WTC11 (cell line): Measurements from ENCODE around the gene NRDC. TPM values are rescaled to one million over a fixed set of nuclear protein-coding genes. Genes with fewer than 3 reads are reported as not detected.

ENCODE experiments used
- ATAC-seq: fragments of 200-7000 bp; cut with Tn5 transposase; 2 replicates; pipeline ENCODE4 v1.10.0; 2021; ENCODE audit warnings: mild to moderate bottlenecking, moderate library complexity
- CTCF ChIA-PET: fragments of 300-600 bp; sonication (Branson Sonifier 250); formaldehyde crosslinking; loops from one replicate; lab custom pipeline; 2021; ENCODE audit warnings: antibody characterized with exemption; lab: Charles Lee
- POLR2A ChIA-PET: fragments of 350-600 bp; sonication (Branson Sonifier 250); formaldehyde crosslinking; loops from one replicate; lab custom pipeline; 2021; ENCODE audit warnings: antibody characterized with exemption; lab: Charles Lee
- DNase-seq: peaks from one replicate; pipeline ENCODE4 v3.0.0; 2021; ENCODE audit warnings: low spot score
- H3K27ac Mint-ChIP-seq: 2 replicates; pipeline ENCODE4 v1.8.0; 2021; ENCODE audit warnings: mixed read lengths
- H3K27me3 Mint-ChIP-seq: 2 replicates; pipeline ENCODE4 v1.8.0; 2021; ENCODE audit warnings: low read depth, mild to moderate bottlenecking, moderate library complexity, mixed read lengths
- H3K36me3 Mint-ChIP-seq: 2 replicates; pipeline ENCODE4 v1.8.0; 2021; ENCODE audit warnings: mixed read lengths
- H3K4me1 Mint-ChIP-seq: 2 replicates; pipeline ENCODE4 v1.8.0; 2022; ENCODE audit warnings: mixed read lengths
- H3K4me3 Mint-ChIP-seq: 2 replicates; pipeline ENCODE4 v1.8.0; 2021; ENCODE audit warnings: mild to moderate bottlenecking, moderate library complexity, mixed read lengths
- H3K9me3 Mint-ChIP-seq: 2 replicates; pipeline ENCODE4 v1.8.0; 2021; ENCODE audit warnings: mixed read lengths
- CBFB ChIP-seq: sonication (generic); formaldehyde crosslinking; IDR thresholded peaks from 2 replicates; pipeline ENCODE4 v1.8.1; 2022; ENCODE audit warnings: mild to moderate bottlenecking, low read depth, missing genetic modification reagents
- CREB1 ChIP-seq: sonication (generic); formaldehyde crosslinking; IDR thresholded peaks from 2 replicates; pipeline ENCODE4 v1.8.0; 2023; ENCODE audit warnings: mild to moderate bottlenecking, missing genetic modification reagents
- ESRRA ChIP-seq: sonication (generic); formaldehyde crosslinking; IDR thresholded peaks from 2 replicates; pipeline ENCODE4 v1.8.1; 2022; ENCODE audit warnings: mild to moderate bottlenecking, missing genetic modification reagents, borderline replicate concordance
- GABPB1 ChIP-seq: sonication (generic); formaldehyde crosslinking; IDR thresholded peaks from 2 replicates; pipeline ENCODE4 v1.8.1; 2023; ENCODE audit warnings: mild to moderate bottlenecking, missing genetic modification reagents
- KAT7 ChIP-seq: sonication (generic); formaldehyde crosslinking; IDR thresholded peaks from 2 replicates; pipeline ENCODE4 v1.8.1; 2023; ENCODE audit warnings: missing genetic modification reagents, mild to moderate bottlenecking, borderline replicate concordance
- NR1H2 ChIP-seq: sonication (generic); formaldehyde crosslinking; IDR thresholded peaks from 2 replicates; pipeline ENCODE4 v1.9.0; 2021; ENCODE audit warnings: mild to moderate bottlenecking, moderate library complexity, missing genetic modification reagents
- SMAD4 ChIP-seq: sonication (generic); formaldehyde crosslinking; IDR thresholded peaks from 2 replicates; pipeline ENCODE4 v1.8.0; 2022; ENCODE audit warnings: mild to moderate bottlenecking, missing genetic modification reagents
- TEAD4 ChIP-seq: sonication (generic); formaldehyde crosslinking; IDR thresholded peaks from 2 replicates; pipeline ENCODE4 v1.8.0; 2022; ENCODE audit warnings: mild to moderate bottlenecking, missing genetic modification reagents
- ZNF396 ChIP-seq: fragments of 250-450 bp; sonication (Bioruptor Pico); IDR thresholded peaks from 2 replicates; pipeline ENCODE4 v1.8.0; 2021; ENCODE audit warnings: mild to moderate bottlenecking, moderate library complexity, borderline replicate concordance
- ZNF423 ChIP-seq: fragments of 250-450 bp; sonication (Bioruptor Pico); IDR thresholded peaks from 2 replicates; pipeline ENCODE4 v2.1.2; 2022; ENCODE audit warnings: mild to moderate bottlenecking, moderate library complexity
- total RNA-seq: library from RNA; stranded (reverse); gene quantifications from 3 replicates; pipeline ENCODE4 v1.2.3, GENCODE V29; 2021
- TF ChIP-seq, protein P1 (sequence below): fragments of 250-450 bp; sonication (Bioruptor Pico); IDR thresholded peaks from 2 replicates; pipeline ENCODE4 v1.9.0; 2021; ENCODE audit warnings: mild to moderate bottlenecking
- TF ChIP-seq, protein P2 (sequence below): fragments of 250-450 bp; sonication (Bioruptor Pico); IDR thresholded peaks from 2 replicates; pipeline ENCODE4 v1.9.0; 2021; ENCODE audit warnings: moderate library complexity, mild to moderate bottlenecking, inconsistent platforms, borderline replicate concordance
- TF ChIP-seq, protein P3 (sequence below): sonication (generic); formaldehyde crosslinking; IDR thresholded peaks from 2 replicates; pipeline ENCODE4 v1.8.0; 2022; ENCODE audit warnings: mild to moderate bottlenecking, missing genetic modification reagents
- TF ChIP-seq, protein P4 (sequence below): fragments of 250-450 bp; sonication (Bioruptor Pico); IDR thresholded peaks from 2 replicates; pipeline ENCODE4 v1.9.0; 2021; ENCODE audit warnings: mild to moderate bottlenecking
- TF ChIP-seq, protein P5 (sequence below): sonication (generic); formaldehyde crosslinking; IDR thresholded peaks from 2 replicates; pipeline ENCODE4 v1.8.0; 2022; ENCODE audit warnings: missing genetic modification reagents
- TF ChIP-seq, protein P6 (sequence below): sonication (generic); formaldehyde crosslinking; IDR thresholded peaks from 2 replicates; pipeline ENCODE4 v1.8.1; 2023; ENCODE audit warnings: mild to moderate bottlenecking, missing genetic modification reagents
- TF ChIP-seq, protein P7 (sequence below): fragments of 250-450 bp; sonication (Bioruptor Pico); conservative IDR thresholded peaks from 2 replicates; pipeline ENCODE4 v1.9.0; 2021; ENCODE audit warnings: mild to moderate bottlenecking

The NRDC gene
- total RNA-seq, 1 experiment from 2014 or later = 201 TPM

DNA sequence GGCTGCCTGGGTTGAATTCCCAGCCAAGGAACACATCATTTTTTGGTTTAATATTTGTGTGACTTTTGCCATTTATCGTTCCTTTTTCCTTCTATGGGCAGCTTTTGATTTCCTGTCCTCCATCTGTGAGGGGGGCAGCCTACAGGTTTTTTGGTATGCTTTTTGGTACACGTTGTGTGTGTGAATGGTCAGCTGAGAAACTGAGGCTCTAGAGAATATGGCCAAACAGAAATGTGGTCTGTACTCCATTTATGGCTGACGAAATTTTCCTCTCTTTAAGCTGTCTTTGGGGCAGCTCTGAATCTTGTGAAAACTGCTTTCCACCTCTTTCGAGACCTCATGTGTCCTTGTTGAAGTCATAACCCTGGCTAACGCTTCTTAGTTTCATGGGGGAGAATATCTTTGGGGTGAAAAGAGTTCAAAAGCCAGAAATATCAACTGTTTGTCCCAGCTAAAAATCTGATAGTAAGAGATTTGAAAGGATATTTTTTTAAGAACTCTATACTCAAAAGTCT, 26.6 kb downstream of the NRDC start:
- H3K4me3 Mint-ChIP-seq = no peak overlapping the region
- no peak for ATAC-seq
- H3K4me1 Mint-ChIP-seq = peaks cover 8% of the 10 kb centered on the region
- CTCF ChIA-PET = no interaction called here
- DNase-seq = no peak
- H3K36me3 Mint-ChIP-seq = peaks cover 21% of the 10 kb centered on the region
- peaks cover 4% of the 10 kb centered on the region for H3K9me3 Mint-ChIP-seq
- H3K27me3 Mint-ChIP-seq = no peaks in the 10 kb centered on the region
- TF ChIP-seq ZNF423 (CRISPR knock-in tag) (no peak), NR1H2 (CRISPR knock-in tag) (no peak), ESRRA (CRISPR knock-in tag) (no peak), GABPB1 (CRISPR knock-in tag) (no peak), TEAD4 (no peak), CBFB (CRISPR knock-in tag) (no peak), ZNF396 (CRISPR knock-in tag) (no peak), CREB1 (CRISPR knock-in tag) (no peak), KAT7 (CRISPR knock-in tag) (no peak), SMAD4 (CRISPR knock-in tag) (no peak)
- TF ChIP-seq, protein P1, sequence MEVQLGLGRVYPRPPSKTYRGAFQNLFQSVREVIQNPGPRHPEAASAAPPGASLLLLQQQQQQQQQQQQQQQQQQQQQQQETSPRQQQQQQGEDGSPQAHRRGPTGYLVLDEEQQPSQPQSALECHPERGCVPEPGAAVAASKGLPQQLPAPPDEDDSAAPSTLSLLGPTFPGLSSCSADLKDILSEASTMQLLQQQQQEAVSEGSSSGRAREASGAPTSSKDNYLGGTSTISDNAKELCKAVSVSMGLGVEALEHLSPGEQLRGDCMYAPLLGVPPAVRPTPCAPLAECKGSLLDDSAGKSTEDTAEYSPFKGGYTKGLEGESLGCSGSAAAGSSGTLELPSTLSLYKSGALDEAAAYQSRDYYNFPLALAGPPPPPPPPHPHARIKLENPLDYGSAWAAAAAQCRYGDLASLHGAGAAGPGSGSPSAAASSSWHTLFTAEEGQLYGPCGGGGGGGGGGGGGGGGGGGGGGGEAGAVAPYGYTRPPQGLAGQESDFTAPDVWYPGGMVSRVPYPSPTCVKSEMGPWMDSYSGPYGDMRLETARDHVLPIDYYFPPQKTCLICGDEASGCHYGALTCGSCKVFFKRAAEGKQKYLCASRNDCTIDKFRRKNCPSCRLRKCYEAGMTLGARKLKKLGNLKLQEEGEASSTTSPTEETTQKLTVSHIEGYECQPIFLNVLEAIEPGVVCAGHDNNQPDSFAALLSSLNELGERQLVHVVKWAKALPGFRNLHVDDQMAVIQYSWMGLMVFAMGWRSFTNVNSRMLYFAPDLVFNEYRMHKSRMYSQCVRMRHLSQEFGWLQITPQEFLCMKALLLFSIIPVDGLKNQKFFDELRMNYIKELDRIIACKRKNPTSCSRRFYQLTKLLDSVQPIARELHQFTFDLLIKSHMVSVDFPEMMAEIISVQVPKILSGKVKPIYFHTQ = no peak
- TF ChIP-seq, protein P2, sequence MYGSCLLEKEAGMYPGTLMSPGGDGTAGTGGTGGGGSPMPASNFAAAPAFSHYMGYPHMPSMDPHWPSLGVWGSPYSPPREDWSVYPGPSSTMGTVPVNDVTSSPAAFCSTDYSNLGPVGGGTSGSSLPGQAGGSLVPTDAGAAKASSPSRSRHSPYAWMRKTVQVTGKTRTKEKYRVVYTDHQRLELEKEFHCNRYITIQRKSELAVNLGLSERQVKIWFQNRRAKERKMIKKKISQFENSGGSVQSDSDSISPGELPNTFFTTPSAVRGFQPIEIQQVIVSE (CRISPR knock-in tag) = no peak
- TF ChIP-seq, protein P3, sequence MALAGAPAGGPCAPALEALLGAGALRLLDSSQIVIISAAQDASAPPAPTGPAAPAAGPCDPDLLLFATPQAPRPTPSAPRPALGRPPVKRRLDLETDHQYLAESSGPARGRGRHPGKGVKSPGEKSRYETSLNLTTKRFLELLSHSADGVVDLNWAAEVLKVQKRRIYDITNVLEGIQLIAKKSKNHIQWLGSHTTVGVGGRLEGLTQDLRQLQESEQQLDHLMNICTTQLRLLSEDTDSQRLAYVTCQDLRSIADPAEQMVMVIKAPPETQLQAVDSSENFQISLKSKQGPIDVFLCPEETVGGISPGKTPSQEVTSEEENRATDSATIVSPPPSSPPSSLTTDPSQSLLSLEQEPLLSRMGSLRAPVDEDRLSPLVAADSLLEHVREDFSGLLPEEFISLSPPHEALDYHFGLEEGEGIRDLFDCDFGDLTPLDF (CRISPR knock-in tag) = no peak
- TF ChIP-seq, protein P4, sequence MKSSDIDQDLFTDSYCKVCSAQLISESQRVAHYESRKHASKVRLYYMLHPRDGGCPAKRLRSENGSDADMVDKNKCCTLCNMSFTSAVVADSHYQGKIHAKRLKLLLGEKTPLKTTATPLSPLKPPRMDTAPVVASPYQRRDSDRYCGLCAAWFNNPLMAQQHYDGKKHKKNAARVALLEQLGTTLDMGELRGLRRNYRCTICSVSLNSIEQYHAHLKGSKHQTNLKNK (CRISPR knock-in tag) = no peak
- TF ChIP-seq, protein P5, sequence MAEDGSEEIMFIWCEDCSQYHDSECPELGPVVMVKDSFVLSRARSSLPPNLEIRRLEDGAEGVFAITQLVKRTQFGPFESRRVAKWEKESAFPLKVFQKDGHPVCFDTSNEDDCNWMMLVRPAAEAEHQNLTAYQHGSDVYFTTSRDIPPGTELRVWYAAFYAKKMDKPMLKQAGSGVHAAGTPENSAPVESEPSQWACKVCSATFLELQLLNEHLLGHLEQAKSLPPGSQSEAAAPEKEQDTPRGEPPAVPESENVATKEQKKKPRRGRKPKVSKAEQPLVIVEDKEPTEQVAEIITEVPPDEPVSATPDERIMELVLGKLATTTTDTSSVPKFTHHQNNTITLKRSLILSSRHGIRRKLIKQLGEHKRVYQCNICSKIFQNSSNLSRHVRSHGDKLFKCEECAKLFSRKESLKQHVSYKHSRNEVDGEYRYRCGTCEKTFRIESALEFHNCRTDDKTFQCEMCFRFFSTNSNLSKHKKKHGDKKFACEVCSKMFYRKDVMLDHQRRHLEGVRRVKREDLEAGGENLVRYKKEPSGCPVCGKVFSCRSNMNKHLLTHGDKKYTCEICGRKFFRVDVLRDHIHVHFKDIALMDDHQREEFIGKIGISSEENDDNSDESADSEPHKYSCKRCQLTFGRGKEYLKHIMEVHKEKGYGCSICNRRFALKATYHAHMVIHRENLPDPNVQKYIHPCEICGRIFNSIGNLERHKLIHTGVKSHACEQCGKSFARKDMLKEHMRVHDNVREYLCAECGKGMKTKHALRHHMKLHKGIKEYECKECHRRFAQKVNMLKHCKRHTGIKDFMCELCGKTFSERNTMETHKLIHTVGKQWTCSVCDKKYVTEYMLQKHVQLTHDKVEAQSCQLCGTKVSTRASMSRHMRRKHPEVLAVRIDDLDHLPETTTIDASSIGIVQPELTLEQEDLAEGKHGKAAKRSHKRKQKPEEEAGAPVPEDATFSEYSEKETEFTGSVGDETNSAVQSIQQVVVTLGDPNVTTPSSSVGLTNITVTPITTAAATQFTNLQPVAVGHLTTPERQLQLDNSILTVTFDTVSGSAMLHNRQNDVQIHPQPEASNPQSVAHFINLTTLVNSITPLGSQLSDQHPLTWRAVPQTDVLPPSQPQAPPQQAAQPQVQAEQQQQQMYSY (CRISPR knock-in tag) = no peak
- TF ChIP-seq, protein P6, sequence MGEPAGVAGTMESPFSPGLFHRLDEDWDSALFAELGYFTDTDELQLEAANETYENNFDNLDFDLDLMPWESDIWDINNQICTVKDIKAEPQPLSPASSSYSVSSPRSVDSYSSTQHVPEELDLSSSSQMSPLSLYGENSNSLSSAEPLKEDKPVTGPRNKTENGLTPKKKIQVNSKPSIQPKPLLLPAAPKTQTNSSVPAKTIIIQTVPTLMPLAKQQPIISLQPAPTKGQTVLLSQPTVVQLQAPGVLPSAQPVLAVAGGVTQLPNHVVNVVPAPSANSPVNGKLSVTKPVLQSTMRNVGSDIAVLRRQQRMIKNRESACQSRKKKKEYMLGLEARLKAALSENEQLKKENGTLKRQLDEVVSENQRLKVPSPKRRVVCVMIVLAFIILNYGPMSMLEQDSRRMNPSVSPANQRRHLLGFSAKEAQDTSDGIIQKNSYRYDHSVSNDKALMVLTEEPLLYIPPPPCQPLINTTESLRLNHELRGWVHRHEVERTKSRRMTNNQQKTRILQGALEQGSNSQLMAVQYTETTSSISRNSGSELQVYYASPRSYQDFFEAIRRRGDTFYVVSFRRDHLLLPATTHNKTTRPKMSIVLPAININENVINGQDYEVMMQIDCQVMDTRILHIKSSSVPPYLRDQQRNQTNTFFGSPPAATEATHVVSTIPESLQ (CRISPR knock-in tag) = no peak
- TF ChIP-seq, protein P7, sequence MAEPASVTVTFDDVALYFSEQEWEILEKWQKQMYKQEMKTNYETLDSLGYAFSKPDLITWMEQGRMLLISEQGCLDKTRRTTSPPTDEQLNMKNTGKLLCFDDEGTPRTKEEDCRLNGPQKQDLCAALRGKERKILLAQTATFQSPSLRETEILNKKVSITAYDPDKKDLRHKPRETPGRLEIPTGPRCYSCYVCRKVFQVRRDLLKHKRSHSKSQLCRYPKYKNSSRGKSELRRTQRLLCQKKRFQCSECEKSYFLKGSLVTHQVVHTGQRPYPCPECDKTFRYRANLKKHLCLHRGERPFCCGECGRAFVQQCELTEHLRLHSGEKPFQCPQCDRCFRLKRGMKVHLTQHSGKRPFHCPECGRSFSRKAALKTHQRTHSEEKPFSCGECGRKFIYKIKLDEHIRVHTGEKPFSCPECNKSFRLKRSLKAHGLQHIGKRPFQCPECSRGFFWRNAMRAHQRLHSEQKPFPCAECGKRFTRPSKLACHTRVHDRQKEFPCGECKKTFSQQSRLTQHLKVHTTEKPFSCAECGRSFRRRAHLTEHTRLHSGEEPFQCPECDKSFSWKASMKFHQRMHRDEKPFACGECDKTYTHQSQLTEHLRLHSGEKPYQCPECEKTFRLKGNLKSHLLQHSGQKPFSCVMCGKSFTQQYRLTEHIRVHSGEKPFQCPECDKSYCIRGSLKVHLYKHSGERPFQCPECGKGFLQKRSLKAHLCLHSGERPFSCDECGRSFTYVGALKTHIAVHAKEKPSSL (CRISPR knock-in tag) = no peak
- TF ChIP-seq, all 79 proteins: peak for 0
- POLR2A ChIA-PET = no interaction called here
- H3K27ac Mint-ChIP-seq = no peak overlapping the region; the same call in 1 of the 2 replicates
